ENCODE data around the gene RNF207. TPM values are rescaled to one million over a fixed set of nuclear protein-coding genes. Genes with fewer than 3 reads are reported as not detected.

Gene RNF207
- total and polyA plus RNA-seq, 2 donors (not counting 3 experiments of a cell fraction or from before 2014, with no cell fraction given), result 3.2 to 8.2 TPM

GRCh38 chr1:6206520-6206855 is 569 bp downstream of the RNF207 start:
- H3K36me3 ChIP-seq (ENCODE audit: control insufficient read depth in 2 of 2, extremely low read depth in 1 of 2, insufficient read depth in 2 of 2, low read length in 2 of 2), result no peaks in the 10 kb centered on the region
- H3K9me3 ChIP-seq (replicated peaks; ENCODE audit: control insufficient read depth, insufficient read depth, low read length), result no peaks in the 10 kb centered on the region
- no TSS peak for BruUV-seq (replicated peaks)
- no peak for TF ChIP-seq CTCF (IDR thresholded peaks at IDR 0.05; ENCODE audit: extremely low read depth in 1 of 2, insufficient read depth in 1 of 2, low read depth in 1 of 2, low read length in 2 of 2)
- peak; percentile 0 for TF ChIP-seq EZH2 (IDR thresholded peaks at IDR 0.05; ENCODE audit: borderline replicate concordance, low read depth, low read length, severe bottlenecking)
- DNase-seq (ENCODE audit: low read depth, low spot score), result no peak
- CTCF ChIA-PET, result interaction anchor here (0.8 to 4.2 kb wide), 16 partner anchors 8 to 216 kb away, joined by 3 to 30 read pairs (median 5); partner anchors contain the start of genes ICMT and NPHP4
- peaks cover 22% of the 10 kb centered on the region for H3K4me1 ChIP-seq (ENCODE audit: control insufficient read depth, extremely low read depth, insufficient read depth, low read length)
- dilution Hi-C loops (cut with MboI; ENCODE audit: extremely low pct_ligation_motif_present, low sequenced_read_pairs), result no loop called here
- H3K79me2 ChIP-seq (ENCODE audit: control insufficient read depth, insufficient read depth, low read length), result no peaks in the 10 kb centered on the region
- no peaks in the 10 kb centered on the region for H4K20me1 ChIP-seq (replicated peaks; ENCODE audit: control insufficient read depth, extremely low read depth, insufficient read depth, low read length)
- no peaks in the 10 kb centered on the region for H3K9me1 ChIP-seq (replicated peaks; ENCODE audit: control insufficient read depth, extremely low read depth, insufficient read depth, low read length)
- no peak for FAIRE-seq
- POLR2A ChIA-PET, result no interaction called here
- intact Hi-C loops (cut with micrococcal nuclease), result no loop called here
- peaks cover 6 to 11% of the 10 kb centered on the region in 2 experiments for H3K27me3 ChIP-seq (ENCODE audit: control insufficient read depth in 2 of 2, insufficient read depth in 2 of 2, low read length in 2 of 2)
- no peak overlapping the region for H3K27ac ChIP-seq (ENCODE audit: insufficient read depth, low read depth, low read length)
- no peak overlapping the region for H3K9ac ChIP-seq (replicated peaks; ENCODE audit: extremely low read depth, insufficient read depth, low read length)
- peak overlapping the region; percentile 76 for H3K4me2 ChIP-seq (ENCODE audit: insufficient read depth, low read length)
- H2AFZ ChIP-seq (ENCODE audit: low read depth, low read length), result peak overlapping the region; percentile 97
- H3K4me3 ChIP-seq (replicated peaks in 1 of 3; ENCODE audit: insufficient read depth in 1 of 3, low read depth in 1 of 3, low read length in 3 of 3), result peak overlapping the region in 2 of 3 experiments; percentile 38 to 59

GRCh38 chr1:6207075-6207885 is 1.4 kb downstream of the RNF207 start:
- ChIA-PET CTCF (interaction anchor here (1.1 to 4.2 kb wide), 9 partner anchors 9 to 154 kb away, joined by 3 to 30 read pairs (median 7); partner anchors contain the start of gene ICMT), POLR2A (interaction anchor here (0.6 kb wide), 1 partner anchor 39 kb away, joined by 6 read pairs; no protein-coding TSS in a partner anchor)
- dilution Hi-C loops (cut with MboI; ENCODE audit: extremely low pct_ligation_motif_present, low sequenced_read_pairs), result no loop called here
- H3K4me3 ChIP-seq (replicated peaks in 1 of 3; ENCODE audit: insufficient read depth in 1 of 3, low read depth in 1 of 3, low read length in 3 of 3), result no peak overlapping the region
- no peaks in the 10 kb centered on the region for H3K79me2 ChIP-seq (ENCODE audit: control insufficient read depth, insufficient read depth, low read length)
- no peak overlapping the region for H3K9ac ChIP-seq (replicated peaks; ENCODE audit: extremely low read depth, insufficient read depth, low read length)
- H3K4me1 ChIP-seq (ENCODE audit: control insufficient read depth, extremely low read depth, insufficient read depth, low read length), result peaks cover 22% of the 10 kb centered on the region
- intact Hi-C loops (cut with micrococcal nuclease), result loop anchor here (1.0 kb wide), 1 partner anchor 217 kb away; the partner anchor contains the start of gene ESPN
- FAIRE-seq (no peak), DNase-seq (ENCODE audit: low read depth, low spot score) (no peak)
- TF ChIP-seq FOS (IDR thresholded peaks at IDR 0.05; ENCODE audit: borderline replicate concordance, insufficient read depth, low read length), result no peak
- TF ChIP-seq JUN (IDR thresholded peaks at IDR 0.05; ENCODE audit: borderline replicate concordance, insufficient read depth, insufficient read length, low read depth), result no peak
- no peak for TF ChIP-seq POLR2AphosphoS5 (IDR thresholded peaks at IDR 0.05; ENCODE audit: insufficient read depth, low read depth, low read length)
- no peak for TF ChIP-seq GATA2 (IDR thresholded peaks at IDR 0.05; ENCODE audit: insufficient read depth, insufficient read length, low read depth, low read length)
- TF ChIP-seq EZH2 (IDR thresholded peaks at IDR 0.05; ENCODE audit: borderline replicate concordance, low read depth, low read length, severe bottlenecking), result no peak
- TF ChIP-seq MYC (IDR thresholded peaks at IDR 0.05; ENCODE audit: low read depth, low read length), result no peak
- no peak for TF ChIP-seq POLR2A (IDR thresholded peaks at IDR 0.05; ENCODE audit: low read depth, low read length)
- TF ChIP-seq CTCF (IDR thresholded peaks at IDR 0.05; ENCODE audit: extremely low read depth in 1 of 2, insufficient read depth in 1 of 2, low read depth in 1 of 2, low read length in 2 of 2), result no peak
- TF ChIP-seq MAX (IDR thresholded peaks at IDR 0.05; ENCODE audit: insufficient read depth, insufficient read length), result no peak
- H3K27ac ChIP-seq (ENCODE audit: insufficient read depth, low read depth, low read length), result no peak overlapping the region
- no peak overlapping the region for H3K4me2 ChIP-seq (ENCODE audit: insufficient read depth, low read length)
- H3K9me1 ChIP-seq (replicated peaks; ENCODE audit: control insufficient read depth, extremely low read depth, insufficient read depth, low read length), result no peaks in the 10 kb centered on the region
- no peak overlapping the region for H2AFZ ChIP-seq (ENCODE audit: low read depth, low read length)
- H3K36me3 ChIP-seq (ENCODE audit: control insufficient read depth in 2 of 2, extremely low read depth in 1 of 2, insufficient read depth in 2 of 2, low read length in 2 of 2), result no peaks in the 10 kb centered on the region
- H4K20me1 ChIP-seq (replicated peaks; ENCODE audit: control insufficient read depth, extremely low read depth, insufficient read depth, low read length), result no peaks in the 10 kb centered on the region
- peaks cover 6 to 11% of the 10 kb centered on the region in 2 experiments for H3K27me3 ChIP-seq (ENCODE audit: control insufficient read depth in 2 of 2, insufficient read depth in 2 of 2, low read length in 2 of 2)
- BruUV-seq (replicated peaks), result no TSS peak
- H3K9me3 ChIP-seq (replicated peaks; ENCODE audit: control insufficient read depth, insufficient read depth, low read length), result no peaks in the 10 kb centered on the region

All from endothelial cell of umbilical vein (primary cell).